RKO (cell line): ENCODE results near the gene CTDSPL.
"Not testable (repeated sequence)": the region's sequence is repeated elsewhere in the genome, so short reads cannot be mapped to it uniquely, and the experiment has no call there.

Experiments
- DNase-seq: peaks from one replicate; pipeline ENCODE4 v3.0.0-alpha.2; 2016; ENCODE audit warnings: low spot score

CTDSPL gene

GRCh38 chr3:38019658-38020341, 158.1 kb downstream of the CTDSPL start:
- no peak for DNase-seq

GRCh38 chr3:38020342-38020726, 158.7 kb downstream of the CTDSPL start:
- no peak for DNase-seq

- no peak for DNase-seq
Measured at GRCh38 chr3:38021196-38021595, 159.5 kb downstream of the CTDSPL start.

- DNase-seq = no peak
Measured at GRCh38 chr3:38022301-38022700, 160.6 kb downstream of the CTDSPL start.

- DNase-seq = no peak
Measured at GRCh38 chr3:38022896-38023709, 161.4 kb downstream of the CTDSPL start.

- no peak for DNase-seq
Measured at GRCh38 chr3:38026856-38027255, 165.2 kb downstream of the CTDSPL start.

GRCh38 chr3:38027466-38028465, 166.1 kb downstream of the CTDSPL start:
- no peak for DNase-seq

- DNase-seq = no peak
Measured at GRCh38 chr3:38028621-38029361, 167.1 kb downstream of the CTDSPL start.

- no peak for DNase-seq
Measured at GRCh38 chr3:38029400-38030125, 167.9 kb downstream of the CTDSPL start, which contains the start of gene PLCD1. Gene PLCD1, minus strand, starts transcription at chr3:38029642. Its CDS starts 103 bp downstream, at chr3:38029539.

- no peak for DNase-seq
Measured at GRCh38 chr3:38030126-38031021, 168.7 kb downstream of the CTDSPL start.

- no peak for DNase-seq
Measured at GRCh38 chr3:38031022-38031994, 169.6 kb downstream of the CTDSPL start.

GRCh38 chr3:38032328-38032865, 170.7 kb downstream of the CTDSPL start:
- no peak for DNase-seq

GRCh38 chr3:38033586-38033985, 171.9 kb downstream of the CTDSPL start:
- DNase-seq = not testable (repeated sequence)
